ENCODE results near the gene ARHGEF17.
"Not testable (repeated sequence)": the region's sequence is repeated elsewhere in the genome, so short reads cannot be mapped to it uniquely, and the experiment has no call there.

ARHGEF17 gene

GRCh38 chr11:73273222-73273895 lies 34.7 kb upstream of the ARHGEF17 start:
- DNase-seq (ENCODE audit: low read depth) = no peak

- DNase-seq (ENCODE audit: low read depth) = not testable (repeated sequence)
Measured at GRCh38 chr11:73274191-73274590, 33.9 kb upstream of the ARHGEF17 start.

GRCh38 chr11:73274722-73275380 lies 33.2 kb upstream of the ARHGEF17 start:
- no peak for DNase-seq (ENCODE audit: low read depth)

- no peak for DNase-seq (ENCODE audit: low read depth)
Measured at GRCh38 chr11:73275381-73275750, 32.7 kb upstream of the ARHGEF17 start.

- DNase-seq (ENCODE audit: low read depth) = no peak
Measured at GRCh38 chr11:73277467-73277866, 30.6 kb upstream of the ARHGEF17 start.

- no peak for DNase-seq (ENCODE audit: low read depth)
Measured at GRCh38 chr11:73280626-73281025, 27.4 kb upstream of the ARHGEF17 start.

- no peak for DNase-seq (ENCODE audit: low read depth)
Measured at GRCh38 chr11:73281201-73281741, 26.8 kb upstream of the ARHGEF17 start.

- DNase-seq (ENCODE audit: low read depth) = no peak
Measured at GRCh38 chr11:73281796-73282660, 26.0 kb upstream of the ARHGEF17 start.

- no peak for DNase-seq (ENCODE audit: low read depth)
Measured at GRCh38 chr11:73283276-73284000, 24.6 kb upstream of the ARHGEF17 start.

- DNase-seq (ENCODE audit: low read depth) = no peak
Measured at GRCh38 chr11:73284106-73284505, 24.0 kb upstream of the ARHGEF17 start.

GRCh38 chr11:73285721-73286120 lies 22.4 kb upstream of the ARHGEF17 start:
- no peak for DNase-seq (ENCODE audit: low read depth)

- no peak for DNase-seq (ENCODE audit: low read depth)
Measured at GRCh38 chr11:73286240-73286810, 21.8 kb upstream of the ARHGEF17 start.

GRCh38 chr11:73287400-73288101 lies 20.5 kb upstream of the ARHGEF17 start:
- no peak for DNase-seq (ENCODE audit: low read depth)

GRCh38 chr11:73288192-73288872 lies 19.7 kb upstream of the ARHGEF17 start:
- DNase-seq (ENCODE audit: low read depth) = no peak

GRCh38 chr11:73288873-73289707 lies 19.0 kb upstream of the ARHGEF17 start:
- DNase-seq (ENCODE audit: low read depth) = no peak

- no peak for DNase-seq (ENCODE audit: low read depth)
Measured at GRCh38 chr11:73290536-73290935, 17.5 kb upstream of the ARHGEF17 start.

GRCh38 chr11:73291196-73291595 lies 16.9 kb upstream of the ARHGEF17 start:
- DNase-seq (ENCODE audit: low read depth) = no peak

GRCh38 chr11:73291781-73292524 lies 16.1 kb upstream of the ARHGEF17 start:
- no peak for DNase-seq (ENCODE audit: low read depth)

GRCh38 chr11:73292525-73292894 lies 15.6 kb upstream of the ARHGEF17 start:
- no peak for DNase-seq (ENCODE audit: low read depth)
